NCI-H2227 (cell line): ENCODE data around the gene NAA16.
"Not testable (repeated sequence)": the region's sequence is repeated elsewhere in the genome, so short reads cannot be mapped to it uniquely, and the experiment has no call there.

Experiments
- DNase-seq: peaks from one replicate; lab custom pipeline; 2025; ENCODE audit not compliant: unreplicated experiment; lab: John Stamatoyannopoulos, UW

Gene NAA16

GRCh38 chr13:41403983-41404382 lies 92.9 kb downstream of the NAA16 start:
- no peak for DNase-seq

- DNase-seq = no peak
Observed at GRCh38 chr13:41405367-41405766, 94.3 kb downstream of the NAA16 start.

GRCh38 chr13:41407380-41407779 lies 96.3 kb downstream of the NAA16 start:
- no peak for DNase-seq

GRCh38 chr13:41408121-41408520 lies 97.1 kb downstream of the NAA16 start:
- DNase-seq = no peak

- DNase-seq = no peak
Observed at GRCh38 chr13:41408746-41409145, 97.7 kb downstream of the NAA16 start.

GRCh38 chr13:41409611-41410010 lies 98.5 kb downstream of the NAA16 start:
- no peak for DNase-seq

GRCh38 chr13:41411060-41411459 lies 100.0 kb downstream of the NAA16 start:
- DNase-seq = no peak

GRCh38 chr13:41411522-41411921 lies 100.5 kb downstream of the NAA16 start:
- DNase-seq = no peak

- DNase-seq = no peak
Observed at GRCh38 chr13:41413872-41414271, 102.8 kb downstream of the NAA16 start.

GRCh38 chr13:41416276-41416675 lies 105.2 kb downstream of the NAA16 start:
- no peak for DNase-seq

- no peak for DNase-seq
Observed at GRCh38 chr13:41418027-41418426, 107.0 kb downstream of the NAA16 start.

- no peak for DNase-seq
Observed at GRCh38 chr13:41418731-41419130, 107.7 kb downstream of the NAA16 start.

- DNase-seq = no peak
Observed at GRCh38 chr13:41419206-41419605, 108.1 kb downstream of the NAA16 start.

- no peak for DNase-seq
Observed at GRCh38 chr13:41420146-41420545, 109.1 kb downstream of the NAA16 start.

- not testable (repeated sequence) for DNase-seq
Observed at GRCh38 chr13:41421330-41421729, 110.3 kb downstream of the NAA16 start.

GRCh38 chr13:41421983-41422382 lies 110.9 kb downstream of the NAA16 start:
- not testable (repeated sequence) for DNase-seq

GRCh38 chr13:41423259-41423658 lies 112.2 kb downstream of the NAA16 start:
- not testable (repeated sequence) for DNase-seq

- DNase-seq = not testable (repeated sequence)
Observed at GRCh38 chr13:41424675-41425074, 113.6 kb downstream of the NAA16 start.

- DNase-seq = no peak
Observed at GRCh38 chr13:41426047-41426446, 115.0 kb downstream of the NAA16 start.
